GM23248 (cell line): ENCODE data around the gene LGALS14. TPM values are rescaled to one million over a fixed set of nuclear protein-coding genes. Genes with fewer than 3 reads are reported as not detected.

Source experiments
- DNase-seq: peaks from one replicate; pipeline ENCODE4 v3.0.0-alpha.2; 2015
- H2AFZ ChIP-seq: fragments of 200-600 bp; sonication (generic); 2 replicates; pipeline ENCODE4 v1.6.1; 2016; ENCODE audit warnings: antibody characterized with exemption
- H3F3A ChIP-seq: fragments of 200-600 bp; sonication (generic); 2 replicates; pipeline ENCODE4 v1.6.1; 2016; ENCODE audit warnings: mild to moderate bottlenecking, antibody characterized with exemption, mixed run types; ENCODE audit not compliant: insufficient read depth
- H3K27ac ChIP-seq: fragments of 200-600 bp; sonication (generic); 2 replicates; pipeline ENCODE4 v1.5.1; 2016; ENCODE audit warnings: mild to moderate bottlenecking
- H3K27me3 ChIP-seq: fragments of 200-600 bp; sonication (generic); replicated peaks from 2 replicates; pipeline ENCODE4 v1.6.1; 2016; ENCODE audit warnings: mild to moderate bottlenecking; ENCODE audit not compliant: insufficient read depth
- H3K36me3 ChIP-seq: fragments of 200-600 bp; sonication (generic); 2 replicates; pipeline ENCODE4 v1.6.1; 2016; ENCODE audit warnings: low read depth, mild to moderate bottlenecking
- H3K4me1 ChIP-seq: fragments of 200-600 bp; sonication (generic); 2 replicates; pipeline ENCODE4 v1.6.1; 2016; ENCODE audit warnings: mild to moderate bottlenecking; ENCODE audit not compliant: insufficient read depth
- H3K4me2 ChIP-seq: fragments of 200-600 bp; sonication (generic); one replicate; pipeline ENCODE4 v1.6.1; 2016; ENCODE audit warnings: mild to moderate bottlenecking; ENCODE audit not compliant: unreplicated experiment
- H3K4me3 ChIP-seq: fragments of 200-600 bp; sonication (generic); 2 replicates; pipeline ENCODE4 v1.5.1; 2016; ENCODE audit warnings: mild to moderate bottlenecking
- H3K79me2 ChIP-seq: fragments of 200-600 bp; sonication (generic); 2 replicates; pipeline ENCODE4 v1.6.1; 2016; ENCODE audit warnings: mild to moderate bottlenecking; ENCODE audit not compliant: insufficient read depth
- H3K9ac ChIP-seq: fragments of 200-600 bp; sonication (generic); 2 replicates; pipeline ENCODE4 v1.6.1; 2016; ENCODE audit warnings: mild to moderate bottlenecking
- H3K9me2 ChIP-seq: fragments of 200-600 bp; sonication (generic); 2 replicates; pipeline ENCODE4 v1.6.1; 2016; ENCODE audit warnings: mixed run types, mild to moderate bottlenecking, moderate library complexity; ENCODE audit not compliant: insufficient read depth
- H3K9me3 ChIP-seq: fragments of 200-600 bp; sonication (generic); one replicate; pipeline ENCODE4 v1.6.1; 2017; ENCODE audit warnings: low read depth
- H4K20me1 ChIP-seq: fragments of 200-600 bp; sonication (generic); 2 replicates; pipeline ENCODE4 v1.6.0; 2016; ENCODE audit not compliant: insufficient read depth
- EZH2 ChIP-seq: fragments of 200-600 bp; sonication (generic); IDR thresholded peaks from 2 replicates; pipeline ENCODE4 v1.6.1; 2018; ENCODE audit warnings: antibody characterized with exemption, mild to moderate bottlenecking; ENCODE audit not compliant: insufficient read depth, poor library complexity, severe bottlenecking
- EZH2phosphoT487 ChIP-seq: fragments of 200-600 bp; sonication (generic); IDR thresholded peaks from 2 replicates; pipeline ENCODE4 v1.6.1; 2018; ENCODE audit warnings: antibody characterized with exemption, moderate library complexity, mild to moderate bottlenecking, low read depth; ENCODE audit not compliant: insufficient read depth
- WGBS, 2 experiments: methylation state at CpG; one replicate each; pipeline ENCODE4 v1.1.6; 2015 to 2017; ENCODE audit warnings: low lambda C conversion rate in 2 of 2, low coverage in 1 of 2; ENCODE audit errors: missing lambda C conversion rate in 2 of 2; 5-methylcytosine and 5-hydroxymethylcytosine counted together
- in situ Hi-C: fragments of 300-500 bp; cut with MboI; formaldehyde crosslinking; loops from 2 replicates; pipeline ENCODE4 v1.15.0; 2020
- polyA plus RNA-seq: library from polyadenylated mRNA; unstranded; fragments of >200 nt; fragmentation: Nextera tagmentation; extraction: Ambion mirVana; gene quantifications from 2 replicates; pipeline ENCODE4 v1.2.1, GENCODE V29; 2016
- total RNA-seq: library from RNA; depleted of rRNA; stranded (reverse); fragments of >200 nt; shearing (Covaris generic); gene quantifications from 2 replicates; pipeline ENCODE4 v1.2.3, GENCODE V29; 2014

Gene LGALS14
- total and polyA plus RNA-seq, 2 experiments from 2014 or later = not detected

DNA sequence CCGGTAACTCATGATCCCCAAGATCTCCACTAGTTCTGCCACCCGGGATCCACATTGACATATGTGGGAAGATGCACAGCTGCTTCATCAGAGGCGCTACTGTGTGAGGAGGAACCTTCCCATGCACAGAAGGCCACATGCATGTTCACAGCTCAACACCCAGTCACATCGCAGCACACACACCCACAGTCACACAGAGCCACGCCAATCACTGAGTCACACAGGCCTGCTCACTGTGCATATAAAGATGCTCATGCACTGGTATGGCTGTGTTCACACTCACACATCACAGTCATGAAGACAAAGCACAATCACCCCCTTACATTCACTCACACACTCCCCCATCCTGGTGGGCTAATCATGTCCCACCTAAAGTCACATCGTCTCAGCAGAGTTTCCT is 23.8 kb downstream of the LGALS14 start:
- in situ Hi-C loops = no loop called here
- WGBS, 2 experiments = 52 to 58% methylated on average over 6 of the region's 6 CpGs
- Histone ChIP-seq H3K4me2 (no peak overlapping the region), H3K36me3 (no peaks in the 10 kb centered on the region), H3K4me1 (no peaks in the 10 kb centered on the region), H3K9me3 (no peaks in the 10 kb centered on the region), H3K9me2 (no peaks in the 10 kb centered on the region), H3K27me3 (no peaks in the 10 kb centered on the region), H4K20me1 (no peaks in the 10 kb centered on the region), H3K79me2 (no peaks in the 10 kb centered on the region), H3F3A (no peaks in the 10 kb centered on the region), H3K27ac (no peak overlapping the region), H3K4me3 (no peak overlapping the region), H3K9ac (no peak overlapping the region), H2AFZ (no peak overlapping the region)
- DNase-seq = no peak
- TF ChIP-seq EZH2phosphoT487 (no peak), EZH2 (no peak)

DNA sequence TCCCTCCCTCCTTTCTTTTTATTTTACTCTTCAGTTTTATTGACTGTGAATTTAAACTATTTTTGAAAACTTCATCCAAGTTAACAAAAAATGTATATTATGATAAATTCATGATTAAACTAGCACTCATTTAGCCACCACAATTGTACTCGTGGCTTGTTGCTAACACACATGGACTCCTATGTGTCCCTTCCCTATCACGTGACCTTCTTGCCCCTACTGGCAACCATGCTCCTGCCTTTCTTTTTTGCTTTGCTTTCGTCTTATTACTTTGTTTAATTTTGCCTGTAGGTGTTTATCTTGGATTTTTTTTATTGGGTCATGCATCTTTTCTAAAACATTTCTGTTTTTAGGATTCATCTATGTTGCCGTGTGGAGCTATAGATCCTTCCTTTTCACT is 25.3 kb downstream of the LGALS14 start:
- H3K9ac ChIP-seq = no peak overlapping the region
- no peak overlapping the region for H3K4me3 ChIP-seq
- TF ChIP-seq EZH2phosphoT487 (no peak), EZH2 (no peak)
- DNase-seq = no peak
- no peaks in the 10 kb centered on the region for H4K20me1 ChIP-seq
- H2AFZ ChIP-seq = no peak overlapping the region
- 31 to 32% methylated on average over 4 of the region's 4 CpGs for WGBS, 2 experiments
- no peaks in the 10 kb centered on the region for H3K27me3 ChIP-seq
- in situ Hi-C loops = no loop called here
- H3K4me1 ChIP-seq = no peaks in the 10 kb centered on the region
- no peaks in the 10 kb centered on the region for H3K79me2 ChIP-seq
- H3K36me3 ChIP-seq = no peaks in the 10 kb centered on the region
- H3K9me2 ChIP-seq = no peaks in the 10 kb centered on the region
- H3K27ac ChIP-seq = no peak overlapping the region
- H3K9me3 ChIP-seq = no peaks in the 10 kb centered on the region
- no peak overlapping the region for H3K4me2 ChIP-seq
- H3F3A ChIP-seq = no peaks in the 10 kb centered on the region

DNA sequence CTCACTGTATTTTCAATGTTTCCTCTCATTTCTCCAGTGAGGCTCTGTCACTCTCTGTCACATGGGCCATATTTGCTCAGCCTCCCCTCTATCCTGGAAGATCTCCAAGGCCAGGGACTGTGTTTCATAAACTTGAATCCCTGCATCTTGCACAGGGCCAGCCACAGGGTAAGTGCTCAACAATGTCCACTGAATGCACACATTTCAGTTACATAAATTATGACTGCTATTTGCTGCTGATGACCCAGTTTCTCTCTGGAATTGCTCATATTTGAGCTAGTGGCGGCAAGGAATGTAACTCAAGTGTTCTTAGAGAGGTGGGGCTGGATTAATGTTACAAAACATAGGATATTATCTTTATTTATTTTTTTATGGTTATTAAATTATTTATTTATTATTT is 27.4 kb downstream of the LGALS14 start:
- no peaks in the 10 kb centered on the region for H3K27me3 ChIP-seq
- H3K4me2 ChIP-seq = no peak overlapping the region
- H3K36me3 ChIP-seq = no peaks in the 10 kb centered on the region
- no peaks in the 10 kb centered on the region for H3K9me3 ChIP-seq
- WGBS, 2 experiments = 45 to 69% methylated on average over 1 of the region's 1 CpG
- no peak for DNase-seq
- no peak overlapping the region for H3K4me3 ChIP-seq
- H2AFZ ChIP-seq = no peak overlapping the region
- no peak overlapping the region for H3K27ac ChIP-seq
- H3K9ac ChIP-seq = no peak overlapping the region
- no peaks in the 10 kb centered on the region for H3K9me2 ChIP-seq
- no peaks in the 10 kb centered on the region for H3F3A ChIP-seq
- no peak for TF ChIP-seq EZH2phosphoT487
- no peak for TF ChIP-seq EZH2
- in situ Hi-C loops = no loop called here
- H3K4me1 ChIP-seq = no peaks in the 10 kb centered on the region
- no peaks in the 10 kb centered on the region for H4K20me1 ChIP-seq
- H3K79me2 ChIP-seq = no peaks in the 10 kb centered on the region

DNA sequence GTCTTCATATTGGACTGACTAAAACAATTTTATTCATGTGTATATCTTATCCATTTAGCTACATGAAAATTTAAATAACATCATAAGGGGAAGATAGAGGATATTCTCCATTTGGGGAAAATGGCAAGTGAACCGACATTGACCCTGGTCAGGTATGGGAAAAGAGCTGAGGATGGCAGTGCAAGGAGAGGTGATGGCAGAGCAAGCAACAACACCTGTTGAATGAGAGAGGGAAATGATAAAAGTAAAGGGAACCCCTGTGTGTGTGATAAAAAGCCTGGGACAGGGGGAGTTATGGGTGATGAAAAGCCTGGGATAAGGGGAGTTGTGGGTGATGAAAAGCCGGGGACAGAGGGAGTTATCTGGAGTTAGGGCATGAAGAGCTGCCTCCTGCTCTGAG is 29.6 kb downstream of the LGALS14 start:
- no peaks in the 10 kb centered on the region for H4K20me1 ChIP-seq
- no peak for TF ChIP-seq EZH2phosphoT487
- no peak for TF ChIP-seq EZH2
- no peak overlapping the region for H2AFZ ChIP-seq
- no peak overlapping the region for H3K4me3 ChIP-seq
- H3K9me2 ChIP-seq = no peaks in the 10 kb centered on the region
- H3K36me3 ChIP-seq = no peaks in the 10 kb centered on the region
- no peaks in the 10 kb centered on the region for H3K9me3 ChIP-seq
- in situ Hi-C loops = no loop called here
- no peak overlapping the region for H3K4me2 ChIP-seq
- no peak for DNase-seq
- 24 to 43% methylated on average over 2 of the region's 2 CpGs for WGBS, 2 experiments
- H3K4me1 ChIP-seq = no peaks in the 10 kb centered on the region
- H3K27ac ChIP-seq = no peak overlapping the region
- H3F3A ChIP-seq = no peaks in the 10 kb centered on the region
- H3K79me2 ChIP-seq = no peaks in the 10 kb centered on the region
- H3K9ac ChIP-seq = no peak overlapping the region
- H3K27me3 ChIP-seq = no peaks in the 10 kb centered on the region

DNA sequence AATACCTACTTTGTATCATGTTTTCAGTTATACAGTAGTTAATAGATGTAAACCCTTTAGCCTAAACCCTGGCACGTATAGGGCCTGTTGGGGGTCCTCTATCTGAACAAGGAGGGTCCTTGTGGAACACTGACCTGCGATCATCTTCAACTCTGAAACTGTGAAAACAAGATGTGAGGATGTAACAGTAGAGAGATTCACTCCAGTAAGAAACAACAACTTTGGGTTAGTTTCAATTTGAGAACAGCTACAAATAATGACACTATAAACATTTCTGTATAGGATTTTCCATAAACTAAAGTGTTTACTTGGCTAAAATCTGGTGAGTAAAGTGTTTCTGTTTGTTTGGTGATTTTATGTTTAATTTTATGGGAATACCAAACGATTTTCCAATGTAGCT is 31.4 kb downstream of the LGALS14 start:
- no peaks in the 10 kb centered on the region for H3F3A ChIP-seq
- no peaks in the 10 kb centered on the region for H4K20me1 ChIP-seq
- no peaks in the 10 kb centered on the region for H3K27me3 ChIP-seq
- H3K4me1 ChIP-seq = no peaks in the 10 kb centered on the region
- TF ChIP-seq EZH2 = no peak
- no peak for TF ChIP-seq EZH2phosphoT487
- DNase-seq = no peak
- H3K36me3 ChIP-seq = no peaks in the 10 kb centered on the region
- no peaks in the 10 kb centered on the region for H3K9me3 ChIP-seq
- H3K9ac ChIP-seq = no peak overlapping the region
- no peak overlapping the region for H3K4me2 ChIP-seq
- no peak overlapping the region for H2AFZ ChIP-seq
- no peak overlapping the region for H3K27ac ChIP-seq
- 2 to 5% methylated on average over 3 of the region's 3 CpGs for WGBS, 2 experiments
- in situ Hi-C loops = no loop called here
- H3K9me2 ChIP-seq = no peaks in the 10 kb centered on the region
- H3K4me3 ChIP-seq = no peak overlapping the region
- no peaks in the 10 kb centered on the region for H3K79me2 ChIP-seq
